ENCODE results near the gene MYO9A. TPM values are rescaled to one million over a fixed set of nuclear protein-coding genes. Genes with fewer than 3 reads are reported as not detected.

Gene MYO9A
- total RNA-seq, 1 experiment from 2014 or later: 21.4 TPM

DNA sequence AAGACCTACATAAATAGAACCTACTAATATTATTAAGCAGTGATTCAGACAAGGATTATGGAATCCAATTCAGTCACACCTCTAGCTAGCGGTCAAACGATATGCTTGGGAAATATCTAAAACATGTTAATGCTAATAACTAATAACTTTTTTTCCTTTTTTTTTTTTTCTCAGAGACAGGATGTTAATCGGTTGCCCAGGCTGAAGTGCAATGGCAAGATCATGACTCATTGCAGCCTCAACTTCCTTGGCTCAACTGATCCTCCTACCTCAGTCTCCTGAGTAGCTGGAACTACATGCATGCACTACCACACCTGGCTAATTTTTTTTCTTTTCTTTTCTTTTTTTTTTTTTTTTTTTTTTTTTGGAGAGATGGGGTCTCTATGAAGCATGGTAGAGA is 183.5 kb downstream of the MYO9A start:
- peaks cover 15 to 24% (median 17%) of the 10 kb centered on the region in 3 experiments for H3K36me3 Mint-ChIP-seq (ENCODE audit: insufficient read depth in 1 of 3, low read depth in 3 of 3)
- H3K4me1 ChIP-seq (ENCODE audit: insufficient read depth, low read length): no peaks in the 10 kb centered on the region
- WGBS (ENCODE audit: extremely low coverage, insufficient read length, low lambda C conversion rate): no CpG with 5 or more reads among the region's 3 CpGs
- H2BK12ac ChIP-seq (ENCODE audit: insufficient read length, low read depth, low read length): no peak overlapping the region
- H3K4ac ChIP-seq (ENCODE audit: low read depth, low read length): no peak overlapping the region
- H2BK20ac ChIP-seq (ENCODE audit: low read depth, low read length, poor library complexity, severe bottlenecking): no peak overlapping the region
- H3K23ac ChIP-seq (ENCODE audit: insufficient read length, low read depth, low read length): no peak overlapping the region
- H3K27me3 ChIP-seq (ENCODE audit: insufficient read depth, low read length): no peaks in the 10 kb centered on the region
- H3K9me3 Mint-ChIP-seq: peaks cover 4 to 6% of the 10 kb centered on the region in 2 experiments; a peak in 3 of 5 replicates
- H3K27ac Mint-ChIP-seq: no peak overlapping the region
- no peak overlapping the region for H3K4me2 ChIP-seq (ENCODE audit: insufficient read depth, insufficient read length, low read length)
- no peak overlapping the region for H2AFZ ChIP-seq (ENCODE audit: low read length)
- no peak overlapping the region for H2BK15ac ChIP-seq (ENCODE audit: low read depth, low read length)
- H3K27ac ChIP-seq (ENCODE audit: insufficient read length, low read depth, low read length): no peak overlapping the region
- H4K91ac ChIP-seq (ENCODE audit: insufficient read length, low read depth, low read length): no peak overlapping the region
- no peak overlapping the region for H3K9ac ChIP-seq (ENCODE audit: extremely low read depth, insufficient read length, low read length)
- no peaks in the 10 kb centered on the region for H3K4me1 Mint-ChIP-seq
- TF ChIP-seq, protein P1, sequence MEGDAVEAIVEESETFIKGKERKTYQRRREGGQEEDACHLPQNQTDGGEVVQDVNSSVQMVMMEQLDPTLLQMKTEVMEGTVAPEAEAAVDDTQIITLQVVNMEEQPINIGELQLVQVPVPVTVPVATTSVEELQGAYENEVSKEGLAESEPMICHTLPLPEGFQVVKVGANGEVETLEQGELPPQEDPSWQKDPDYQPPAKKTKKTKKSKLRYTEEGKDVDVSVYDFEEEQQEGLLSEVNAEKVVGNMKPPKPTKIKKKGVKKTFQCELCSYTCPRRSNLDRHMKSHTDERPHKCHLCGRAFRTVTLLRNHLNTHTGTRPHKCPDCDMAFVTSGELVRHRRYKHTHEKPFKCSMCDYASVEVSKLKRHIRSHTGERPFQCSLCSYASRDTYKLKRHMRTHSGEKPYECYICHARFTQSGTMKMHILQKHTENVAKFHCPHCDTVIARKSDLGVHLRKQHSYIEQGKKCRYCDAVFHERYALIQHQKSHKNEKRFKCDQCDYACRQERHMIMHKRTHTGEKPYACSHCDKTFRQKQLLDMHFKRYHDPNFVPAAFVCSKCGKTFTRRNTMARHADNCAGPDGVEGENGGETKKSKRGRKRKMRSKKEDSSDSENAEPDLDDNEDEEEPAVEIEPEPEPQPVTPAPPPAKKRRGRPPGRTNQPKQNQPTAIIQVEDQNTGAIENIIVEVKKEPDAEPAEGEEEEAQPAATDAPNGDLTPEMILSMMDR (conservative IDR thresholded peaks at IDR 0.05): no peak
- no peak overlapping the region for H3K56ac ChIP-seq (ENCODE audit: insufficient read length, low read depth, low read length)
- H3T11ph ChIP-seq (ENCODE audit: low read length): no peak overlapping the region
- no peak for DNase-seq
- H3K79me2 ChIP-seq (ENCODE audit: insufficient read depth, low read length): no peaks in the 10 kb centered on the region
- H3K4me3 Mint-ChIP-seq: no peak overlapping the region
- no peaks in the 10 kb centered on the region for H3K23me2 ChIP-seq (ENCODE audit: insufficient read length, low read depth, low read length, poor library complexity, severe bottlenecking)
- H4K20me1 ChIP-seq (ENCODE audit: control insufficient read depth, insufficient read depth, insufficient read length): no peaks in the 10 kb centered on the region
- H4K8ac ChIP-seq (replicated peaks; ENCODE audit: insufficient read length, low read depth, low read length): no peak overlapping the region
- H3K18ac ChIP-seq (ENCODE audit: insufficient read length, low read depth, low read length): no peak overlapping the region
- H2BK5ac ChIP-seq (ENCODE audit: insufficient read length, low read length): no peak overlapping the region
- no peak overlapping the region for H4K5ac ChIP-seq (ENCODE audit: insufficient read length, low read depth, low read length)
- H2BK120ac ChIP-seq (ENCODE audit: low read depth, low read length, poor library complexity, severe bottlenecking): no peak overlapping the region
- H3K14ac ChIP-seq (ENCODE audit: insufficient read depth, low read length): no peak overlapping the region
- H3K79me1 ChIP-seq (ENCODE audit: insufficient read depth, low read depth, low read length, poor library complexity, severe bottlenecking): no peaks in the 10 kb centered on the region
- no peaks in the 10 kb centered on the region for H3K27me3 Mint-ChIP-seq (ENCODE audit: low read depth)
- H2AK5ac ChIP-seq (ENCODE audit: insufficient read length, low read length): no peak overlapping the region
- H3K9me3 ChIP-seq (ENCODE audit: control insufficient read depth, low read depth, low read length): no peaks in the 10 kb centered on the region
